Right renal cortex interstitium (tissue), 3 donors: Measurements from ENCODE around the gene FAM174B. TPM values are rescaled to one million over a fixed set of nuclear protein-coding genes. Genes with fewer than 3 reads are reported as not detected.

Source experiments
- DNase-seq, 3 donors: peaks; one replicate each; pipeline ENCODE4 v3.0.0-alpha.2; 2013; ENCODE audit warnings: low read depth in 3 of 3, low spot score in 2 of 3
- polyA plus RNA-seq, 3 donors: library from polyadenylated mRNA; unstranded; fragments of 120-200 nt; gene quantifications; one replicate each; pipeline ENCODE4 v1.2.1, GENCODE V29; 2013; ENCODE audit not compliant: insufficient read length in 3 of 3

The FAM174B gene
- 10 to 100 TPM; 31.9 to 38.1 (median 35.3) TPM for polyA plus RNA-seq

DNA sequence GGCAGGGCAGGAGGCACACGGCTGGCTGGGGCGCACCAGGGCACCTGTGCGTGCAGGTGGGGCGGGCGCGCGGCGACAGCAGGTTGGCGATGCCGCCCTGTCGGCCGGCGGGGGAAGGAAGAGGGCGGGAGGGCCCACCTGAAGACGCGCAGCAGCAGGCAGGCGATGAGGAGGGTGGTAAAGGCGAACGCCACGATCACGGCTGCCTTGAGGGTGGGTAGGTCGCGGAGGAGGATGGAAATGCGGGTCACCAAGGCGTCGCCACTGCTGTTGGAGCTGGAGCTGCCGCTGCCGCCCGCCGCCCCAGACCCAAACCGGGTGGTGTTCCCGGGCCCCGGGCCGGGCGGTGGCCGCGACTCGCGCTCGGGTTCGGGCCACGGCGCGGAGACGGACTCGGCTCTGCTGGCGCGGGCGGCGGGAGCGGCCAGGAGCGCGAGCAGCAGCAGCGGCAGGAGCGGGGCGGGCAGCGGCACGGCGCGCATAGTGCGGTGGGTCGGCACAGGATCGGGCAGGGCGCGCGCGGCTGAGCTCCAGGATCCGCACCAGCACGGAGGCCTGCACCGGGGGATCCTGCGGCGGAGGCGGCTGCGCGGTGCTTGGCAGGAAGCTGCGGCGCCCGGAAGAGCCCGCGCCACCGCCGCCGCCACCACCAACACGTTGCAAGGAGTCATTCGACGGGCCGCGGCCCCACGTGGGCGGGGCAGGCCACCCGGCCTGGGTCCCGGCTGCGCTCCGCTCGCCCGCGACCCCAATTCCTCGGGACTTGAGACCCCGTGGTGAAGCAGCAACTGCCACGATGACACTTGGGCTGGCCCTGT lies at the start of gene FAM174B:
Gene FAM174B, minus strand, starts transcription at position 598 of the 818 bp plus-strand sequence.
- DNase-seq = no peak

- no peak for DNase-seq
Observed at GRCh38 chr15:92696096-92696495, 40.5 kb upstream of the FAM174B start.

DNA sequence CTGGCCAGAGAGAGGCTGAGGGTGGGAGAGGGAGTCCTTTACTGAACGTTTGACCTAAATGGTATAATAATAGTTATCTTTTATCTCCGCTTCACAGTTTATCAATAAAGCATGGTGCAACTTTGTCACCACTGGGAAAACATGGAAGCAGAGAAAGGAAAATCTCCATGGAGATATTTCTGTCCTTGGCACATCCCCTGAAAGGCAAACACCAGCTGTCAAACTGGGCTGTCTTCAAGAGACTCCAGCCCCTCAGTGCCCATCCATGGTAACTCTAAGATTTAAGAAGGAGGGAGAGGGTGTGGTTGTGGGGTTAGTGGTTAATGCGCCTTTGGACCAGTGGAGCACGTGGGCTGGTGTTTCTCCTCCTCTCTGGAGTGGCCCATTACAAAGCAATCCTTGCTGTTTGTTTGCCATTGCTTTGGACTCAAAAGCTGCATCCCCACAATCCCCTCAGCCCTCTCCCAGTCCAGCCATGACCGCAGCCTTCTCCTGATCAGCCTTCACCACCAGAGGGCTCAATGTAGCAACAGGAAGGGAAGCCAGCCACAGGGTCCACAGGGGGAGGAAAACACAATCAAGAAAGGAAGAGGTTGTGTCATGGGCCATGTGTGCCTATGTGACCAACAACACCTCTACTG lies 38.2 kb upstream of the FAM174B start:
- no peak for DNase-seq

DNA sequence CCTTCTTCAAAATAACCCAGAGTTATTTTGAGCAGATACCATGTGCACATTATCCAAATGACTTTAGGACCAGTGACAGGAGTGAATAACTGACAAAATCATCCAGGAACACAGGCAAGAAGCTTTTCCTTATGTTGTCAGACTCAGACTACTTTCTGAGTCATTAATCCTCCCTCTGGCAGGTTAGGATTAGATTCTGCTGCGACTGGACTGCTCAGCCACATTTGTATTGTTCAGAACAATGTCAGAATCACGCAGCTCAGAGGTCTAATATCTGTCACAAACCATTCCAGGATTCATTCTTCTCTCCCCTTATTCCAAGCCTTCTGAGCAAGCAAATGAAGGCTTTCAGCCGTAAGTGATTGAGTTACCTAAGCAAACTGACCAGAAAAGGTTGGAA lies 34.8 kb upstream of the FAM174B start:
- no peak for DNase-seq

DNA sequence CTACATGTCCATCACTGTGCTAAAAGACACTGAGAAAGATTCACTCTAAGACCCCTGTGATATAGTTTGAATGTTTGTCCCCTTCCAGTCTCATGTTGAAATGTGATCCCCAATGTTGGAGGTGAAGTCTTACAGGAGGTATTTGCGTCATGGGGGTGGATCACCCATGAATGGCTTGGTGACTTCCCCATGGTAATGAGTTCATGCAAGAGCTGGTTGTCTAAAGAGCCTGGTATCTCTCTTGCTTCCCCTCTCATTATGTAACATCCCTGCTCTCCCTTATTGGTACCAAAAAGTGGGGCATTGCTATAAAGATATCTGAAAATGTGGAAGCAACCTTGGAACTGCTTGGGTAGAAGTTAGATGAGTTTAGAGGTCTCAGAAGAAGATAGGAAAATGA lies 32.2 kb upstream of the FAM174B start:
- no peak for DNase-seq

DNA sequence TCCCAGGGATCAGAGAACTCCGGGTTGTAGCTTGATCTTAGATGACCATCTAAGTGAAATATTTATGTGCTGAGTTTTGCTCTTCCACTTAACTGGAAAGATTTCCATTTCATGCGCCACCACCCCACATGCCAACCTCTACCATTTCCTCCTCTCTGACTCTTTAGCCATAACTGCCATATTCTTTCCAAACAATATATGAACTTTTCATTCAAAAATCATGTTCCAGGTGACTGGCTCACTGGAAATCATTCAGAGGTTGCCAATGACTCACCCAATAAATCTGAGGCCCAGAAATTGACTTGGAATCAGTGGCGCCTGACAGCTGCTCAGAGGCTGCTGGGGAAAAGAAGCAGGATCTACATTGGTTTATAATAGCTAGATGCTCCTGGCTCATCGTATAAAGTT lies 31.6 kb upstream of the FAM174B start:
- DNase-seq = no peak

DNA sequence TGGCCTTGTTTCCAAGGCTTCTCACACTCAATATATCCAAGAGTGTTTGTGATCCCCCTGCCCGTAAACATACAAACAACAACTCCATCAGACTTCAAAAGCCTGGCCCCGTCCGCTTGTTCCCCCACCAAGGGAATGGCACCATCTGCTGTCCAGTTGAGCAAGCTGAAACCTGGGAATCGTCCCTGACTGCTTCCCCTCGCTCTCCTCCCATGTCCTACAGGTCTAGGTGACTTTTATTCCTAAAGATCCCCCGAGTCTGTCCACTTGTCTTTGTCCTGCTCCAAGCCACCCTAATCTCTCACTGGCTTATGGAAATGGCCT lies 27.9 kb upstream of the FAM174B start:
- no peak for DNase-seq

DNA sequence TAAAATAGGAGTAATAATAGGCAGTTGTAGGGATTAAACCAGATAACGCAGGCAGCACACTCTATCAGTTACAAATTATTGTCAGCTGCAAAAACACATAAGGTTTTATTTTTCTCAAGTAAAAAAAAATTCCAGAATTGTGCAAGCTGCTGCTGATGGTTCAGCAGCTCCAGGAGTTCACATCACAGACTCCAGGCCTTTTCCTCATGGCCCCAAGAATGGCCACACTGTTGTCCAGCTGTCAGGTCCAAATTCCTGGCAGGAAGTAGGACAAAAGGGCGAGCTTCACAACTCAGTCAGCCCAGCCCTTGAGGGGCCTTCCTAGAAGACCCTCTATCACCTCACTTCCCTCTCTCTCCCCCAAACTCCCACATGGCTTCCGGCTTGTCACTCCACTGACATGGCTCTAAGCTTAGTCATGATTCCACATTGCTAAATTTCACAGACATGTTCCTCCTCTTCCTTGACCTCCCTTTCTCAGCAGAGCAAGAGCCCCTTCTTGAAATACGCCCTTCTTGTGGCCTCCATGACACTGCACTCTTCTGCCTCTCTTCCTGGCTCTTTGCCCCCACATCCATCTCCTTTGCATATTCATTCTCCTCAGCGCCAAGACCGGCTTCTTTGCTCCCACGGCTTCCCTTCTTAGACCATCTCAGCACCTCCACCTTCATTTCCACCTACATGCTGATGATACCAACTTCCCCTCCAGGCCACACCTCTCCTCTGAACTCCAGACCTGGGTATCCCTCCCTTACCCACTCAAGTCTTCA lies 27.4 kb upstream of the FAM174B start:
- no peak for DNase-seq

DNA sequence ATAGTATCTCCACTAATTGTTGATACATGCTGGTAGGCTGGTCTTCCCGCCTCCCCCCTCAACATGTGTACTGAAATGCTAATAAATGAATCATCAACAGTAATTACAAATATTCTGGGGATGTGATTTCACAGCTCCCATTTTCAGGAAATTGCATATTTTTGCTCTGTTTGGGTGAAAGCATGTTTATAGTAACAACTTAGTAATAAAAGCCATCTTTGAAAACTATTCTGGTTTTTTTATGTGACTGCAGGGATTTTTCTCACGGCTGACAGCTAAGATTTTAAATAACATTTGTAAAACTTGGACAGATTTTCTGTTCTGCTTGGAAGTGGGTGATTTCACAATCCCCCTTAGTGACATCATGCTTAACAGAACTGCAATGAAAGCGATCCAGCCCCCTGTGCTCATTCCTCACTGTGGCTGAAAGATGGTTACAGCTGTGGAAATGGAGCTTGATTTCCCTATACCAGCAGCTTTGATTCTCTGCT lies 25.6 kb upstream of the FAM174B start:
- DNase-seq = no peak

GRCh38 chr15:92677999-92678398 lies 22.4 kb upstream of the FAM174B start:
- no peak for DNase-seq

DNA sequence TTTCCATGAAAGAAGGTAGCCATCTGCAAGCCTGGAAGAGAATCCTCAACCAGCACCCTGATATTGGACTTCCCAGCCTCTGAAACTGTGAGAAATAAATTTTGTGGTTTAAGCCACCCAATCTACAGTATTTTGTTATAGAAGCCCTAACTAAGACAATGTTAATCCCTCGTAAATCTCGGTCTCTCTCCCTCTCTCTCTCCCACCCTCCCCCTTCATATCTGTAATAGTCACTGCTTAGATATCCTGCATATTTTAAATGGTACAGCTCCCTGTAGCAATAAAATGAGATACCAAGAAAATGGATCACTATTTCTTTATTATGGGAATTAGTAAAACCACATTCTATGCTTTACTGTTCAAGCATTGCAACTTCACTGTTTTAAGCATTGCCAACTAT lies 21.0 kb upstream of the FAM174B start:
- DNase-seq = no peak

DNA sequence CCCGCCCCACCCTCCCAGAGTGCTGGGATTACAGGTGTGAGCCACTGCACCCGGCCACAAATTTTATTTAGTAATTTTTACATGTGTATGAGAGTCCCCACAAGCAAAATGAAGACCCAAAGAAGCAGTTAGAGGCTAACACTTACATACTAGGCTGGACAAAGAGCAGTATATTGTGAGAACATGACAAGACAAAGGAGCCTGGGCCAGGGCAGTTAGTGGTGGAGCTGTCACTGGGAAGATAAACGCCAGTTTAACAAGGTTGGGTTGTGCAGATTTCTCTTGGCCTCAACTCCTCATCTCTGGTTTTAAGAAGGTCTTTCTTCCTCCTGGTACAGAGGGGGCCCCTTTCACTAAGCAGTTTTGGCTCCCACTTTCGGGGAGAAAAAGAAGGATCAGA lies 19.9 kb upstream of the FAM174B start:
- no peak for DNase-seq

DNA sequence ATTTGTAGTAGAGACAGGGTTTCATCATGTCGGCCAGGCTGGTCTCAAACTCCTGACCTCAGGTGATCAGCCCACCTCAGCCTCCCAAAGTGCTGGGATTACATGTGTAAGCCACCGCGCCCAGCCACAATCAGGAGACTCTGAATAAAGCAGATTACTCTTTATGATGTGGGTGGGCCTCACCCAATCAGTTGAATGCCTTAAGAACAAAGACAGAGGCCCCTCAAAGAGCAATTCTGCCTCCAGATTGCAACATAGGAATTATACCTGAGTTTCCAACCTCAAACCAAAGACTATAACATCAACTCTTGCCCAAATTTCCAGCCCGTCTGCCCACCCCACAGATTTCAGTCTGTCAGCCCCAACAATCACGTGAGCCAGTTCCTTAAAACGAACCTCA lies 18.8 kb upstream of the FAM174B start:
- DNase-seq = no peak

- DNase-seq = no peak
Observed at GRCh38 chr15:92672102-92672501, 16.5 kb upstream of the FAM174B start.

DNA sequence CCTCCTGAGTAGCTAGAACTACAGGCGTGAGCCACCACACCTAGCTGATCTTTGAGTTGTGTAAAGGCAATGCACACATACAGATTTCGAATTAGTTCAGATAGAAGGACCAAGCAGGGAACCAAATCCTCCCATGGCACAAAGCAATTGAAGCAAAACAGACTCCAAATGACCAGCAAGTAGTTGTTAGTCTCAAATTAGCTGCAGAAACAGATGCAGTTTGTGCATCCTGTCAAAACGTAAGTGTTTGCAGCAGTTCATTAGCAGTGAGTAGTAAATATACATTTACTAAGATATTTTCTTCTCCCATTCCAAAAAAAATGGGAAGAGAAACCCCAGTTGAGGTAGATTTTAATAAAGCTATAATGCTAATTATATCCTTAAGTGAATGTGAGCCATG lies 15.8 kb upstream of the FAM174B start:
- DNase-seq = no peak

- no peak for DNase-seq
Observed at GRCh38 chr15:92670621-92671020, 15.0 kb upstream of the FAM174B start.

DNA sequence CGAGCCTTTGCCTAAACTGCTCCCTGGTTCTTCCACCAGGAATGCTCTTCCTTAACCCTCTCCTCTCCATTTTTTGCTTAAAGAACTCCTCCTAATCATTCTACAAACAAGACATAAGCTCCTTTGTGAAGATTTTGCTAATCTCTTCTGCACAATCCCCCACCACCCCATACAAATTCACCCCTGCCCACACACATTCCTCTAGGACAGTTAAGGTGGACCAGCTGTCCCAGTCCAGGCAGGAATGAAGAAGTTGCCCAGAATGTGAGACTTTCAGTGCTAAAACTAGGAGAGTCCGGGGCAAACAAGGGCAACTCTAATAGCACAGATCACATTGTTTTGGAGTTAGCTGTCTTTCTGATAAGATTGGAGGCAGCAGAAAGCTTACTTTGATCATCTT lies 13.9 kb upstream of the FAM174B start:
- DNase-seq = no peak

GRCh38 chr15:92668620-92669019 lies 13.0 kb upstream of the FAM174B start:
- DNase-seq = no peak

- no peak for DNase-seq
Observed at GRCh38 chr15:92667970-92668485, 12.5 kb upstream of the FAM174B start.

- no peak for DNase-seq
Observed at GRCh38 chr15:92667287-92667904, 11.8 kb upstream of the FAM174B start.

DNA sequence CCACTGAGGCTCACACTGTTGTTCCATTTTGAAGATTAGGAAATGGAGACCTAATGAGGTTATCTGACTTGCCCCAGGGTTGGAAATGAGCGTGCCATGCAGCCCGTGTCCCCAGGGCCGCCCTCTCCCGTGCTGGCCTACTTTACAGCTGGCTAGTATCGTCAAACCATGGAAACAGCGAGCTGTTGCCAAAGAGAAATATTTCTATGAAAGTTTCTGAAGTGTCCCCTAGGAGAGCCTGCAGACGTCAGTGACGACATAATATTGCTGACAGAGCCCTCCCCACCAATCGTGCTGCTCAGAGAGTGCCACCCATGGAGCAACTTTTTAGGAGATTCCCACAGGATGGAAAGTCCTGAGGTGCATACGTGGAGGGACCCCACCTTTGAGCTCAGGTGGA lies 11.2 kb upstream of the FAM174B start:
- DNase-seq = no peak
